C4-2B (cell line): ENCODE measurements around the gene TMEM87B.

Experiments
- CTCF ChIP-seq: fragments of 450-650 bp; conservative IDR thresholded peaks from 2 replicates; pipeline ENCODE4 v1.5.1; 2017; ENCODE audit warnings: mild to moderate bottlenecking
- ZFX ChIP-seq: fragments of 450-650 bp; IDR thresholded peaks from 2 replicates; pipeline ENCODE4 v1.6.1; 2017

GRCh38 chr2:112019569-112019982 lies 35.5 kb upstream of the TMEM87B start:
- TF ChIP-seq CTCF (no peak), ZFX (no peak)
